Fibroblast of lung (primary cell): ENCODE measurements around the gene LSAMP.

Experiments used
- EZH2 ChIP-seq: IDR thresholded peaks from 2 replicates; pipeline ENCODE4 v1.5.1; 2012; ENCODE audit warnings: low read length, control low read depth, mild to moderate bottlenecking; ENCODE audit errors: missing control alignments
- TF ChIP-seq, protein P1 (sequence below), 2 donors: IDR thresholded peaks in 1 of 2; conservative IDR thresholded peaks in 1 of 2; 1 replicate in 1 of 2; 2 replicates in 1 of 2; pipeline ENCODE4 v1.5.1; 2011 to 2012; ENCODE audit warnings: low read length in 2 of 2, control low read depth in 1 of 2, inconsistent platforms in 1 of 2, low read depth in 1 of 2, mild to moderate bottlenecking in 1 of 2

DNA sequence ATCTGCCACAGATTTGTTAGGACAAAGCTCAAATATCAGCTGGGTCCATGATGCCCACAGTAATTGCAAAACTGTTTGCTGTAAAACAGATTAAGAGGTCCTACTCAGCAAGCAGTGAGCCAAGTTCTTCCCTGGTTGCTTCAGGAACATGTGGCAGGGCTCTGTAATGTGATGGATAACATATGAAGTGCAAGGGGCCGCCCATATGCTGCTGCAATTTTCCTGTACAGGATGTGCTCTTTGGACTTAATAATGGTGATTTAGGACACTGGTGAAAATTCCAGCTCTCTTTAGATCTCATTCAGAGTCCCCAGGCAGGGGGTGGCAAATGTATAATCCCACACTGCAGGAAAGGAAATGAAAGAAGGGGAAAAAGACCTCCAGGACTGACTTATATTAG is 289.4 kb downstream of the LSAMP start:
- TF ChIP-seq, protein P1, sequence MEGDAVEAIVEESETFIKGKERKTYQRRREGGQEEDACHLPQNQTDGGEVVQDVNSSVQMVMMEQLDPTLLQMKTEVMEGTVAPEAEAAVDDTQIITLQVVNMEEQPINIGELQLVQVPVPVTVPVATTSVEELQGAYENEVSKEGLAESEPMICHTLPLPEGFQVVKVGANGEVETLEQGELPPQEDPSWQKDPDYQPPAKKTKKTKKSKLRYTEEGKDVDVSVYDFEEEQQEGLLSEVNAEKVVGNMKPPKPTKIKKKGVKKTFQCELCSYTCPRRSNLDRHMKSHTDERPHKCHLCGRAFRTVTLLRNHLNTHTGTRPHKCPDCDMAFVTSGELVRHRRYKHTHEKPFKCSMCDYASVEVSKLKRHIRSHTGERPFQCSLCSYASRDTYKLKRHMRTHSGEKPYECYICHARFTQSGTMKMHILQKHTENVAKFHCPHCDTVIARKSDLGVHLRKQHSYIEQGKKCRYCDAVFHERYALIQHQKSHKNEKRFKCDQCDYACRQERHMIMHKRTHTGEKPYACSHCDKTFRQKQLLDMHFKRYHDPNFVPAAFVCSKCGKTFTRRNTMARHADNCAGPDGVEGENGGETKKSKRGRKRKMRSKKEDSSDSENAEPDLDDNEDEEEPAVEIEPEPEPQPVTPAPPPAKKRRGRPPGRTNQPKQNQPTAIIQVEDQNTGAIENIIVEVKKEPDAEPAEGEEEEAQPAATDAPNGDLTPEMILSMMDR (conservative IDR thresholded peaks at IDR 0.05 in 1 of 2, IDR thresholded peaks at IDR 0.05 in 1 of 2; ENCODE audit: low read depth in 1 of 2, low read length in 2 of 2): no peak
- no peak for TF ChIP-seq EZH2
